Fibroblast of lung (primary cell): ENCODE data around the gene NAA38. TPM values are rescaled to one million over a fixed set of nuclear protein-coding genes. Genes with fewer than 3 reads are reported as not detected.

Experiments used
- DNase-seq, 2 donors: peaks; one replicate each; pipeline versions ENCODE4 v3.0.0 to v3.0.0-alpha.2; 2010; ENCODE audit warnings: low read depth in 2 of 2
- H2AFZ ChIP-seq: 2 replicates; pipeline ENCODE4 v1.5.1; 2012; ENCODE audit warnings: low read length, control low read depth, inconsistent platforms
- H3K27ac ChIP-seq: 2 replicates; pipeline ENCODE4 v1.5.1; 2011; ENCODE audit warnings: low read length, control low read depth; ENCODE audit not compliant: insufficient read depth
- H3K27me3 ChIP-seq: 2 replicates; pipeline ENCODE4 v1.5.1; 2011; ENCODE audit warnings: mild to moderate bottlenecking, low read length; ENCODE audit not compliant: control insufficient read depth, insufficient read depth
- H3K36me3 ChIP-seq: 2 replicates; pipeline ENCODE4 v1.5.1; 2011; ENCODE audit warnings: low read length; ENCODE audit not compliant: control insufficient read depth, insufficient read depth
- H3K4me1 ChIP-seq: 2 replicates; pipeline ENCODE4 v1.5.1; 2011; ENCODE audit warnings: low read length; ENCODE audit not compliant: control insufficient read depth, insufficient read depth; ENCODE audit errors: extremely low read depth
- H3K4me2 ChIP-seq: 2 replicates; pipeline ENCODE4 v1.5.1; 2011; ENCODE audit warnings: low read length, control low read depth; ENCODE audit not compliant: insufficient read depth; ENCODE audit errors: extremely low read depth
- H3K4me3 ChIP-seq, 4 experiments: fragments of 200-600 bp in 1 of 4; sonication (generic) in 1 of 4; replicated peaks in 1 of 4; 2 replicates each; pipeline ENCODE4 v1.5.1; 2011 to 2016; ENCODE audit warnings: low read length in 4 of 4, low read depth in 3 of 4, mild to moderate bottlenecking in 3 of 4, control low read depth in 2 of 4, inconsistent platforms in 1 of 4, mixed read lengths in 1 of 4; ENCODE audit not compliant: insufficient read depth in 1 of 4; ENCODE audit errors: control extremely low read depth in 1 of 4
- H3K79me2 ChIP-seq: 2 replicates; pipeline ENCODE4 v1.5.1; 2012; ENCODE audit warnings: mild to moderate bottlenecking, low read length, inconsistent platforms; ENCODE audit not compliant: control insufficient read depth, insufficient read depth
- H3K9ac ChIP-seq: 2 replicates; pipeline ENCODE4 v1.5.1; 2011; ENCODE audit warnings: mild to moderate bottlenecking, low read length, control low read depth; ENCODE audit not compliant: insufficient read depth
- H3K9me3 ChIP-seq: 2 replicates; pipeline ENCODE4 v1.5.1; 2012; ENCODE audit warnings: low read depth, low read length; ENCODE audit not compliant: control insufficient read depth, insufficient read depth
- H4K20me1 ChIP-seq: 2 replicates; pipeline ENCODE4 v1.5.1; 2011; ENCODE audit warnings: low read length; ENCODE audit not compliant: control insufficient read depth, insufficient read depth; ENCODE audit errors: extremely low read depth
- CTCF ChIP-seq, 2 donors: IDR thresholded peaks in 1 of 2; conservative IDR thresholded peaks in 1 of 2; 1 replicate in 1 of 2; 2 replicates in 1 of 2; pipeline ENCODE4 v1.5.1; 2011 to 2012; ENCODE audit warnings: low read length in 2 of 2, control low read depth in 1 of 2, inconsistent platforms in 1 of 2, low read depth in 1 of 2, mild to moderate bottlenecking in 1 of 2
- EZH2 ChIP-seq: IDR thresholded peaks from 2 replicates; pipeline ENCODE4 v1.5.1; 2012; ENCODE audit warnings: low read length, control low read depth, mild to moderate bottlenecking; ENCODE audit errors: missing control alignments
- polyA plus RNA-seq, 2 donors: library from polyadenylated mRNA; depleted of rRNA in 1 of 2; stranded (reverse) in 1 of 2; unstranded in 1 of 2; fragments of >200 nt; gene quantifications; 2 replicates each; pipeline ENCODE4 v1.2.1, GENCODE V29; 2011 to 2012; ENCODE audit warnings: missing spikeins in 1 of 2
- total RNA-seq: library from RNA; depleted of rRNA; stranded (reverse); fragments of >200 nt; gene quantifications from 2 replicates; pipeline ENCODE4 v1.2.1, GENCODE V29; 2014

Gene NAA38
- total and polyA plus RNA-seq, 2 donors (not counting 1 experiment from before 2014, with no cell fraction given): 31.0 to 78.9 TPM

DNA sequence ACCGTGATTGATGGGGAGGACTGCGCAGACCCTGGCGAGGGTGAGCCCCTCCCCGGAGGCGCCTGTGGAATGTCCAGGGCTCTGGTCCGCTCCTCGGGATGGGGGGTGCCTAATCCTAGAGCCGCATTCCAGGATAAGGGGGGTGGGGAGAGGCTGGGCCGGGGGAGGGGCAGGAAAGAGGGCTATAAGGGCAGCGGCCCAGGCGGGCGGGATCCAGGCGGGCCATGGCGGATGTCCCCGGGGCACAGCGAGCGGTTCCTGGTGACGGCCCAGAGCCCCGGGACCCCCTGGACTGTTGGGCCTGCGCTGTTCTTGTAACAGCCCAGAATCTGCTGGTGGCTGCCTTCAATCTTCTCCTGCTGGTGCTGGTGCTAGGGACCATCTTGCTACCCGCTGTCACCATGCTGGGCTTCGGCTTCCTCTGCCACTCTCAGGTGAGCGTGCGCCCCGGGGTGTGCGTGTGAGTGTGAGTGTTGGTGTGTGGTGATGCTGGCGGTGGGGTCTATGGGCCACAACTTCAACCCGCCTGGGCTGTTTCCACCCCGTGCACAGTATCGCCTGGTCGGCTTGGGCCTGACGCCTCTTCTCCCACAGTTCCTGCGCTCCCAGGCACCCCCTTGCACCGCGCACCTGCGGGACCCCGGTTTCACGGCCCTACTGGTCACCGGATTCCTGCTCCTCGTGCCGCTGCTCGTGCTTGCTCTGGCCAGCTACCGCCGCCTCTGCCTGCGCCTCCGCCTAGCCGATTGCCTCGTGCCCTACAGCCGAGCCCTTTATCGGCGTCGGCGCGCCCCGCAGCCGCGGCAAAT is 2.3 kb downstream of the NAA38 start, which contains the start of gene TMEM88:
TSS of gene TMEM88 (plus strand) at position 216 of the 809 bp plus-strand sequence. CDS start at position 225, 9 bp downstream.
- Histone ChIP-seq H3K36me3 (peaks cover 33% of the 10 kb centered on the region), H2AFZ (no peak within 1 kb of the TSS), H3K4me1 (peaks cover 21% of the 10 kb centered on the region), H3K9ac (no peak within 1 kb of the TSS), H4K20me1 (no peaks in the 10 kb centered on the region), H3K27ac (peak within 1 kb of the TSS; percentile 92), H3K27me3 (no peaks in the 10 kb centered on the region), H3K79me2 (peaks cover 14% of the 10 kb centered on the region), H3K4me3 (peak within 1 kb of the TSS in 1 of 4 experiments; percentile 91), H3K4me2 (peak within 1 kb of the TSS; percentile 84), H3K9me3 (no peaks in the 10 kb centered on the region)
- no peak for DNase-seq
- TF ChIP-seq EZH2 (no peak), CTCF (conservative IDR thresholded peaks at IDR 0.05 in 1 of 2, IDR thresholded peaks at IDR 0.05 in 1 of 2; ENCODE audit: low read depth in 1 of 2, low read length in 2 of 2) (no peak)

DNA sequence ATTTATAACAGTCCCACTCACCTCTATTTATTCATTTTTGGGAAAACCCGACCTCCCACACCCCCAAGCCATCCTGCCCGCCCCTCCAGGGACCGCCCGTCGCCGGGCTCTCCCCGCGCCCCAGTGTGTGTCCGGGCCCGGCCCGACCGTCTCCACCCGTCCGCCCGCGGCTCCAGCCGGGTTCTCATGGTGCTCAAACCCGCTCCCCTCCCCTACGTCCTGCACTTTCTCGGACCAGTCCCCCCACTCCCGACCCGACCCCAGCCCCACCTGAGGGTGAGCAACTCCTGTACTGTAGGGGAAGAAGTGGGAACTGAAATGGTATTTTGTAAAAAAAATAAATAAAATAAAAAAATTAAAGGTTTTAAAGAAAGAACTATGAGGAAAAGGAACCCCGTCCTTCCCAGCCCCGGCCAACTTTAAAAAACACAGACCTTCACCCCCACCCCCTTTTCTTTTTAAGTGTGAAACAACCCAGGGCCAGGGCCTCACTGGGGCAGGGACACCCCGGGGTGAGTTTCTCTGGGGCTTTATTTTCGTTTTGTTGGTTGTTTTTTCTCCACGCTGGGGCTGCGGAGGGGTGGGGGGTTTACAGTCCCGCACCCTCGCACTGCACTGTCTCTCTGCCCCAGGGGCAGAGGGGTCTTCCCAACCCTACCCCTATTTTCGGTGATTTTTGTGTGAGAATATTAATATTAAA is 3.1 kb downstream of the NAA38 start:
- no peak overlapping the region for H3K9ac ChIP-seq
- H3K27ac ChIP-seq: no peak overlapping the region
- H3K36me3 ChIP-seq: peaks cover 36% of the 10 kb centered on the region
- H3K4me3 ChIP-seq: no peak overlapping the region
- no peak overlapping the region for H3K4me2 ChIP-seq
- H3K4me1 ChIP-seq: peaks cover 21% of the 10 kb centered on the region
- H3K79me2 ChIP-seq: peaks cover 13% of the 10 kb centered on the region
- no peak for DNase-seq
- no peaks in the 10 kb centered on the region for H3K27me3 ChIP-seq
- no peaks in the 10 kb centered on the region for H3K9me3 ChIP-seq
- H4K20me1 ChIP-seq: no peaks in the 10 kb centered on the region
- H2AFZ ChIP-seq: no peak overlapping the region
- TF ChIP-seq EZH2 (no peak), CTCF (conservative IDR thresholded peaks at IDR 0.05 in 1 of 2, IDR thresholded peaks at IDR 0.05 in 1 of 2; ENCODE audit: low read depth in 1 of 2, low read length in 2 of 2) (no peak)

DNA sequence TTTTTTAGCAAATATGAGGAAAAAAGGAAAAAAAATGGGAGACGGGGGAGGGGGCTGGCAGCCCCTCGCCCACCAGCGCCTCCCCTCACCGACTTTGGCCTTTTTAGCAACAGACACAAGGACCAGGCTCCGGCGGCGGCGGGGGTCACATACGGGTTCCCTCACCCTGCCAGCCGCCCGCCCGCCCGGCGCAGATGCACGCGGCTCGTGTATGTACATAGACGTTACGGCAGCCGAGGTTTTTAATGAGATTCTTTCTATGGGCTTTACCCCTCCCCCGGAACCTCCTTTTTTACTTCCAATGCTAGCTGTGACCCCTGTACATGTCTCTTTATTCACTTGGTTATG is 3.7 kb downstream of the NAA38 start:
- H3K36me3 ChIP-seq: peaks cover 40% of the 10 kb centered on the region
- no peak overlapping the region for H3K4me3 ChIP-seq
- no peaks in the 10 kb centered on the region for H4K20me1 ChIP-seq
- TF ChIP-seq EZH2: no peak
- TF ChIP-seq CTCF (conservative IDR thresholded peaks at IDR 0.05 in 1 of 2, IDR thresholded peaks at IDR 0.05 in 1 of 2; ENCODE audit: low read depth in 1 of 2, low read length in 2 of 2): no peak
- no peaks in the 10 kb centered on the region for H3K27me3 ChIP-seq
- no peak overlapping the region for H3K4me2 ChIP-seq
- H3K79me2 ChIP-seq: peaks cover 10% of the 10 kb centered on the region
- no peak overlapping the region for H3K9ac ChIP-seq
- DNase-seq: no peak
- H3K27ac ChIP-seq: no peak overlapping the region
- H2AFZ ChIP-seq: no peak overlapping the region
- no peaks in the 10 kb centered on the region for H3K9me3 ChIP-seq
- H3K4me1 ChIP-seq: peaks cover 17% of the 10 kb centered on the region
